GM18858 (cell line): ENCODE data around the gene DCXR.
"Not testable (repeated sequence)": the region's sequence is repeated elsewhere in the genome, so short reads cannot be mapped to it uniquely, and the experiment has no call there.

Experiments used
- ATAC-seq: cut with Tn5 transposase; IDR thresholded peaks from one replicate; pipeline ENCODE4 v1.9.1; 2021; ENCODE audit not compliant: unreplicated experiment

DCXR gene

GRCh38 chr17:82041144-82041814 lies 3.8 kb upstream of the DCXR start:
- ATAC-seq, result no peak

- ATAC-seq, result no peak
Observed at GRCh38 chr17:82039695-82040299, 2.3 kb upstream of the DCXR start.

GRCh38 chr17:82038796-82039409 lies 1.4 kb upstream of the DCXR start:
- not testable (repeated sequence) for ATAC-seq

- ATAC-seq, result no peak
Observed at GRCh38 chr17:82037889-82038195, 345 bp upstream of the DCXR start.

- no peak for ATAC-seq
Observed at GRCh38 chr17:82036634-82037091, 834 bp downstream of the DCXR start.

- no peak for ATAC-seq
Observed at GRCh38 chr17:82035956-82036633, 1.4 kb downstream of the DCXR start.

GRCh38 chr17:82035488-82035887 lies 2.0 kb downstream of the DCXR start:
- no peak for ATAC-seq

GRCh38 chr17:82034371-82035011 lies 3.0 kb downstream of the DCXR start:
- ATAC-seq, result no peak

- no peak for ATAC-seq
Observed at GRCh38 chr17:82033359-82034085, 4.0 kb downstream of the DCXR start.

GRCh38 chr17:82031885-82032627 lies 5.4 kb downstream of the DCXR start:
- ATAC-seq, result no peak

GRCh38 chr17:82031303-82031884 lies 6.1 kb downstream of the DCXR start, which contains the start of gene RAC3:
Gene RAC3 (plus strand): TSS chr17:82031678. CDS start chr17:82031762, 84 bp downstream.
- ATAC-seq, result no peak

GRCh38 chr17:82030470-82031302 lies 6.8 kb downstream of the DCXR start:
- ATAC-seq, result no peak

GRCh38 chr17:82029990-82030469 lies 7.5 kb downstream of the DCXR start:
- ATAC-seq, result no peak

GRCh38 chr17:82029391-82029790 lies 8.1 kb downstream of the DCXR start:
- no peak for ATAC-seq

GRCh38 chr17:82028966-82029365 lies 8.5 kb downstream of the DCXR start:
- no peak for ATAC-seq

- no peak for ATAC-seq
Observed at GRCh38 chr17:82028246-82028645, 9.3 kb downstream of the DCXR start.

GRCh38 chr17:82025401-82026107 lies 11.9 kb downstream of the DCXR start:
- ATAC-seq, result no peak

- no peak for ATAC-seq
Observed at GRCh38 chr17:82024859-82025258, 12.6 kb downstream of the DCXR start.
